Uterus (tissue), 4 donors: ENCODE results near the gene BPGM. TPM values are rescaled to one million over a fixed set of nuclear protein-coding genes. Genes with fewer than 3 reads are reported as not detected.

Source experiments
- DNase-seq, 2 donors: peaks; one replicate each; pipeline ENCODE4 v3.0.0-alpha.2; 2019 to 2020
- H3K27ac ChIP-seq, 2 donors: fragments of 200-600 bp; sonication (generic); 1 replicate in 1 of 2; 2 replicates in 1 of 2; pipeline ENCODE4 v1.5.1; 2016 to 2018
- H3K27me3 ChIP-seq, 2 donors: fragments of 200-600 bp; sonication (generic); one replicate each; pipeline ENCODE4 v1.5.1; 2018 to 2019; ENCODE audit warnings: control low read depth in 1 of 2
- H3K36me3 ChIP-seq, 2 donors: fragments of 200-600 bp; sonication (generic); one replicate each; pipeline ENCODE4 v1.5.1; 2019; ENCODE audit warnings: control low read depth in 1 of 2
- H3K4me1 ChIP-seq, 2 donors: fragments of 200-600 bp; sonication (generic); one replicate each; pipeline ENCODE4 v1.5.1; 2018 to 2019; ENCODE audit warnings: control low read depth in 1 of 2
- H3K4me3 ChIP-seq, 2 donors: fragments of 200-600 bp; sonication (generic); 1 replicate in 1 of 2; 2 replicates in 1 of 2; pipeline ENCODE4 v1.5.1; 2018 to 2019; ENCODE audit warnings: mild to moderate bottlenecking in 1 of 2
- H3K9me3 ChIP-seq, 2 donors: fragments of 200-600 bp; sonication (generic); one replicate each; pipeline ENCODE4 v1.5.1; 2019; ENCODE audit warnings: control low read depth in 1 of 2
- POLR2A ChIP-seq, 2 donors: fragments of 450-650 bp; IDR thresholded peaks; one replicate each; pipeline ENCODE4 v1.6.1; 2016; ENCODE audit warnings: antibody characterized with exemption in 2 of 2, mild to moderate bottlenecking in 1 of 2, moderate library complexity in 1 of 2
- intact Hi-C: fragments of 100-400 bp; cut with DNase I; formaldehyde crosslinking; loops from one replicate; pipeline ENCODE4 v1.15.1; 2023; ENCODE audit warnings: low total_unique reads
- total RNA-seq, 4 donors: library from RNA; depleted of rRNA in 3 of 4; stranded (reverse); fragments of >200 nt in 3 of 4; gene quantifications; one replicate each; pipeline versions ENCODE4 v1.1.0 to v1.2.4, GENCODE V29; 2014 to 2023
- TF ChIP-seq, protein P1 (sequence below), 4 experiments: fragments of 200-600 bp in 2 of 4; fragments of 450-650 bp in 2 of 4; sonication (generic) in 2 of 4; IDR thresholded peaks; one replicate each; pipeline ENCODE4 v1.5.1; 2016 to 2019; ENCODE audit warnings: antibody characterized with exemption in 4 of 4, mild to moderate bottlenecking in 2 of 4, moderate library complexity in 1 of 4
- donor health status: DM: yes; HTN: yes; CAD: no.

The BPGM gene
- total RNA-seq, 4 donors from 2014 or later = 11.0 to 57.4 (median 15.0) TPM

DNA sequence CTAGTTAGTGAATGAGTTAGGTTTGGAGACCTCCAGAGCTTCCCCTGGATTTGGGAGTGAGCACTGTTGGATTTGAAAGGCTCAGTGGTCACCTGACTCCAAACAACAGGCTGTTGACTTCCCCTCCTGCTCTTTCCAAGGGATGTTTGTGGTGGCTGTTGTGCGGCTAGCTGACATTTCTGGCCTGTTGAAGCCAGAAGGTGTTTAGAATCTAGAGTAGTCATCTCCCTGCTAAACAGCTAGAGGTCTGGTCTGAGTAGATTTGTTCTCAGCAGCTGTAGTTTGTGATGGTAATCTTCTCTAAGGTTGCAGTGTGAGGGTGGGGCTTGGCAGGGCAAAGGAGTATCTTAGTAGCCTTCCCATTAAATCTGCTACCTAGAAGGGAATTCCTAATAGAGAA lies 30.1 kb downstream of the BPGM start:
- no peaks in the 10 kb centered on the region for H3K4me1 ChIP-seq
- no peaks in the 10 kb centered on the region for H3K36me3 ChIP-seq
- no peaks in the 10 kb centered on the region for H3K27me3 ChIP-seq
- intact Hi-C loops = no loop called here
- H3K4me3 ChIP-seq = no peak overlapping the region
- H3K9me3 ChIP-seq = no peaks in the 10 kb centered on the region
- DNase-seq = no peak
- TF ChIP-seq, protein P1, sequence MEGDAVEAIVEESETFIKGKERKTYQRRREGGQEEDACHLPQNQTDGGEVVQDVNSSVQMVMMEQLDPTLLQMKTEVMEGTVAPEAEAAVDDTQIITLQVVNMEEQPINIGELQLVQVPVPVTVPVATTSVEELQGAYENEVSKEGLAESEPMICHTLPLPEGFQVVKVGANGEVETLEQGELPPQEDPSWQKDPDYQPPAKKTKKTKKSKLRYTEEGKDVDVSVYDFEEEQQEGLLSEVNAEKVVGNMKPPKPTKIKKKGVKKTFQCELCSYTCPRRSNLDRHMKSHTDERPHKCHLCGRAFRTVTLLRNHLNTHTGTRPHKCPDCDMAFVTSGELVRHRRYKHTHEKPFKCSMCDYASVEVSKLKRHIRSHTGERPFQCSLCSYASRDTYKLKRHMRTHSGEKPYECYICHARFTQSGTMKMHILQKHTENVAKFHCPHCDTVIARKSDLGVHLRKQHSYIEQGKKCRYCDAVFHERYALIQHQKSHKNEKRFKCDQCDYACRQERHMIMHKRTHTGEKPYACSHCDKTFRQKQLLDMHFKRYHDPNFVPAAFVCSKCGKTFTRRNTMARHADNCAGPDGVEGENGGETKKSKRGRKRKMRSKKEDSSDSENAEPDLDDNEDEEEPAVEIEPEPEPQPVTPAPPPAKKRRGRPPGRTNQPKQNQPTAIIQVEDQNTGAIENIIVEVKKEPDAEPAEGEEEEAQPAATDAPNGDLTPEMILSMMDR (IDR thresholded peaks at IDR 0.05) = no peak
- TF ChIP-seq POLR2A (IDR thresholded peaks at IDR 0.05) = no peak
- no peak overlapping the region for H3K27ac ChIP-seq

DNA sequence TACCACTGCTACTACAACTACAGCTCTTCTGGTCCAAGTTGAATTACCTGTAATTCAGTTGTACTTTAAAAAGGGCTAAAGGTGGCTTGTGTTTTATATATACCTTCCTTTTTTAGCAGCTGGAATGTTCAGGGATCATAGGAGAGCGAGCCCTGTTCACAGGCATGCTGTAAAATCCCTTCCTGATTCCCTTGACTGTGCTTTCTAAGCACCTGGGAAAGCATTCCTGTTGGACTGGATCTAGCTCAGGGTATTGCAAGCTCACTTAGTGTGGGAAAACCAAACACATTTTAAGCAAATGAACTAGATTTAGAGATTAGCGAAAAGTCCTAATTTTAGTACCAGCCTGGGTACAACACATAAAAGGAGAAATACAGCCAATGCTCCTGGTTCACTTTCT lies 31.5 kb downstream of the BPGM start:
- H3K27me3 ChIP-seq = no peaks in the 10 kb centered on the region
- intact Hi-C loops = no loop called here
- no peak overlapping the region for H3K4me3 ChIP-seq
- H3K27ac ChIP-seq = no peak overlapping the region
- no peaks in the 10 kb centered on the region for H3K9me3 ChIP-seq
- no peak for DNase-seq
- TF ChIP-seq, protein P1 (IDR thresholded peaks at IDR 0.05) = no peak
- TF ChIP-seq POLR2A (IDR thresholded peaks at IDR 0.05) = no peak
- no peaks in the 10 kb centered on the region for H3K4me1 ChIP-seq
- H3K36me3 ChIP-seq = no peaks in the 10 kb centered on the region

DNA sequence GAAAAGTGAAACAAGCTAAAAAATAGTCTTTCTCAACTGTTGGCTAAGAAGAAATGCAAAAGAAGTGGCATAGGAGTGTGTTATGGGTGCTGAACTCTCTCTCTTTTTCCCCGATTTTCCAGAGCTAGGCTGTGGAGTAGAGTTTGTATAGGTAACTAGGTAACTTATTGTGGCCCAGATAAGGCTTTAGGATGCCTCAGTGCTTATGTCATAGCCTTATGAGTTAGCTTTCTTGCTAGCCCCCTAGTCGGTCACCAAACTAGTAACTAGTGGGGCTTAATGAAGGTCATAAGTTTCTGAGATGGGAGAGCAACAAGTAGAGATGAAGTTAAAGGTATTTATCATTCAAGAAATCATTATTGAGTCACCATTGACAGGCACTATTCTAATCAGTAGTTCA lies 32.4 kb downstream of the BPGM start:
- H3K27me3 ChIP-seq = no peaks in the 10 kb centered on the region
- H3K27ac ChIP-seq = no peak overlapping the region
- no peak for TF ChIP-seq POLR2A (IDR thresholded peaks at IDR 0.05)
- TF ChIP-seq, protein P1 (IDR thresholded peaks at IDR 0.05) = no peak
- no peaks in the 10 kb centered on the region for H3K9me3 ChIP-seq
- intact Hi-C loops = no loop called here
- no peaks in the 10 kb centered on the region for H3K36me3 ChIP-seq
- H3K4me1 ChIP-seq = no peaks in the 10 kb centered on the region
- DNase-seq = no peak
- H3K4me3 ChIP-seq = no peak overlapping the region

DNA sequence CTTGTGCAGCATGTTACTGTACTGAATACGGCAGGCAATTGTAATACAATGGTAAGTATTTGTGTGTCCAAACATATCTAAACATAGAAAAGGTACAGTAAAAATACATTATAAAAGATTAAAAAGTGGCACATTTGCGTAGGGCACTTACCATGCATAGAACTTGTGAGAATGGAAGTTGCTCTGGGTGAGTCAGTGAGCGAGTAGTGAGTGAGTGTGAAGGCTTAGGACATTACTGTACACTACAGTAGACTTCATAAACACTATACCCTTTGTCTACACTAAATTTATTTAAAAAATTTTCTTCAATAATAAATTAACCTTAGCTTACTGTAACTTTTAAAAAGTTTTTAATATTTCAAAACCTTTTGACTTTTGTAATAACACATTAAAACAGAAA lies 37.5 kb downstream of the BPGM start:
- Histone ChIP-seq H3K9me3 (no peaks in the 10 kb centered on the region), H3K27me3 (no peaks in the 10 kb centered on the region), H3K36me3 (no peaks in the 10 kb centered on the region), H3K27ac (no peak overlapping the region), H3K4me3 (no peak overlapping the region), H3K4me1 (no peaks in the 10 kb centered on the region)
- no peak for DNase-seq
- intact Hi-C loops = no loop called here
- TF ChIP-seq, protein P1 (IDR thresholded peaks at IDR 0.05) = no peak

DNA sequence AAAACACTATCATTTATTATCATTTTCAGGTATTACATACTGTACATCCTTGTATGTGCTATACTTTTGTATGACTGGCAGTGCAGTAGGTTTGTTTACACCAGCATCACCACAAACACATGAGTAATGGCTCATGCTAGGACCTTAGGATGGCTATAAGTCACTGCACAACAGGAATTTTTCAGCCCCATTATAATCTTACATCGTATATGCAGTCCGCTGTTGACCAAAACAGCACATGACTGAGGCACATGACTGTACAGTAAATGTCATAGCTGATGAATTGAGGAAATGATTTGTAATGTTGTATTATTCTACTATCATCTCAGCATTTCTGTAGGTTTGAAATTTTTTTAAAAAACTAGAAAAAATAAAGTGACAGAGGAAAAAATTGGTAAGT lies 38.6 kb downstream of the BPGM start:
- no peak for DNase-seq
- no peak for TF ChIP-seq POLR2A (IDR thresholded peaks at IDR 0.05)
- TF ChIP-seq, protein P1 (IDR thresholded peaks at IDR 0.05) = no peak
- Histone ChIP-seq H3K27ac (no peak overlapping the region), H3K4me3 (no peak overlapping the region), H3K36me3 (no peaks in the 10 kb centered on the region), H3K9me3 (no peaks in the 10 kb centered on the region), H3K4me1 (peaks cover 0 to 1% of the 10 kb centered on the region in 2 donors), H3K27me3 (no peaks in the 10 kb centered on the region)
- intact Hi-C loops = loop anchor here (5.0 kb wide), 1 partner anchor 267 kb away; no protein-coding TSS in a partner anchor
